HL-60 (cell line): ENCODE results near the gene TTL.

Experiments used
- CTCF ChIP-seq: IDR thresholded peaks from one replicate; pipeline ENCODE4 v1.5.1; 2011; ENCODE audit warnings: low read length, control low read depth, inconsistent platforms; ENCODE audit not compliant: insufficient read depth
- GABPA ChIP-seq: IDR thresholded peaks from 2 replicates; pipeline ENCODE4 v1.6.1; 2012; ENCODE audit warnings: low read depth
- POLR2AphosphoS5 ChIP-seq: IDR thresholded peaks from 2 replicates; pipeline ENCODE4 v1.6.1; 2012; ENCODE audit warnings: low read depth

DNA sequence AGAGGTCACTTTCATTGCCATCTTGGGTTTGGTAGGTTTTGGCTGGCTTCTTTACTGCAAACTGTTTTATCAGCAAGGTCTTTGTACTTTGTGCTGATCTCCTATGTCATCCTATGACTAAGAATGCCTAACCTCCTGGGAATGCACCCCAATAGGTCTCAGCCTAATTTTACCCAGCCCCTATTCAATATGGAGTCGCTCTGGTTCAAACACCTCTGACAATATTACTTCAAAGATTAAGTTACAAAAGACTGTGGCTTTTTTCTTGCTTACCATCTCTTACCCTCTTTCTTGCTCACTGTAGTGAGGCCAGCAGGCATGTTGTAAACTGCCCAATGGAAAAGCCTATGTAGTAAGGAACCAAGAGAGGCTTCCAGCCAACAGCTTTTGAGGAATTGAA, 30.6 kb upstream of the TTL start:
- no peak for TF ChIP-seq CTCF
- no peak for TF ChIP-seq GABPA
- TF ChIP-seq POLR2AphosphoS5: no peak
